Thoracic aorta (tissue), 2 donors: Measurements from ENCODE around the gene ZNF474. TPM values are rescaled to one million over a fixed set of nuclear protein-coding genes. Genes with fewer than 3 reads are reported as not detected.

Experiments
- ATAC-seq: fragments of 150-250 bp; one replicate; pipeline ENCODE4 v1.8.0; 2017; ENCODE audit warnings: low read depth; ENCODE audit not compliant: insufficient number of reproducible peaks, low FRiP score
- DNase-seq: peaks from one replicate; pipeline ENCODE4 v3.0.0-alpha.2; 2020; ENCODE audit warnings: low spot score
- H3K27ac ChIP-seq, 2 donors: fragments of 200-600 bp; sonication (generic); 1 replicate in 1 of 2; 2 replicates in 1 of 2; pipeline ENCODE4 v1.5.1; 2016; ENCODE audit warnings: mild to moderate bottlenecking in 2 of 2, moderate library complexity in 2 of 2
- H3K27me3 ChIP-seq: fragments of 200-600 bp; sonication (generic); replicated peaks from 2 replicates; pipeline ENCODE4 v1.6.0; 2016; ENCODE audit warnings: mild to moderate bottlenecking; ENCODE audit not compliant: insufficient read depth
- H3K36me3 ChIP-seq: fragments of 200-600 bp; sonication (generic); one replicate; pipeline ENCODE4 v1.5.1; 2016
- H3K4me1 ChIP-seq, 2 donors: fragments of 200-600 bp; sonication (generic); 1 replicate in 1 of 2; 2 replicates in 1 of 2; pipeline versions ENCODE4 v1.5.1 to v1.6.0; 2016; ENCODE audit warnings: low read depth in 2 of 2, mild to moderate bottlenecking in 1 of 2; ENCODE audit not compliant: control insufficient read depth in 1 of 2
- H3K4me3 ChIP-seq: fragments of 200-600 bp; sonication (generic); 2 replicates; pipeline ENCODE4 v1.5.1; 2016; ENCODE audit warnings: mild to moderate bottlenecking
- H3K9me3 ChIP-seq: fragments of 200-600 bp; sonication (generic); 2 replicates; pipeline ENCODE4 v1.5.1; 2016
- total RNA-seq, 2 donors: library from RNA; depleted of rRNA; stranded (reverse); fragments of >200 nt; gene quantifications; one replicate each; pipeline versions ENCODE4 v1.1.0 to v1.2.3, GENCODE V29; 2016
- TF ChIP-seq, protein P1 (sequence below): fragments of 200-600 bp; sonication (generic); IDR thresholded peaks from one replicate; pipeline ENCODE4 v1.5.1; 2019; ENCODE audit warnings: antibody characterized with exemption

Gene ZNF474
- total RNA-seq, 2 donors from 2014 or later: 0.27 to 0.92 TPM

GRCh38 chr5:122138356-122138755, 9.0 kb downstream of the ZNF474 start:
- DNase-seq (no peak), ATAC-seq (no peak)
- H3K9me3 ChIP-seq: no peaks in the 10 kb centered on the region
- no peaks in the 10 kb centered on the region for H3K36me3 ChIP-seq
- no peak overlapping the region for H3K4me3 ChIP-seq
- TF ChIP-seq, protein P1, sequence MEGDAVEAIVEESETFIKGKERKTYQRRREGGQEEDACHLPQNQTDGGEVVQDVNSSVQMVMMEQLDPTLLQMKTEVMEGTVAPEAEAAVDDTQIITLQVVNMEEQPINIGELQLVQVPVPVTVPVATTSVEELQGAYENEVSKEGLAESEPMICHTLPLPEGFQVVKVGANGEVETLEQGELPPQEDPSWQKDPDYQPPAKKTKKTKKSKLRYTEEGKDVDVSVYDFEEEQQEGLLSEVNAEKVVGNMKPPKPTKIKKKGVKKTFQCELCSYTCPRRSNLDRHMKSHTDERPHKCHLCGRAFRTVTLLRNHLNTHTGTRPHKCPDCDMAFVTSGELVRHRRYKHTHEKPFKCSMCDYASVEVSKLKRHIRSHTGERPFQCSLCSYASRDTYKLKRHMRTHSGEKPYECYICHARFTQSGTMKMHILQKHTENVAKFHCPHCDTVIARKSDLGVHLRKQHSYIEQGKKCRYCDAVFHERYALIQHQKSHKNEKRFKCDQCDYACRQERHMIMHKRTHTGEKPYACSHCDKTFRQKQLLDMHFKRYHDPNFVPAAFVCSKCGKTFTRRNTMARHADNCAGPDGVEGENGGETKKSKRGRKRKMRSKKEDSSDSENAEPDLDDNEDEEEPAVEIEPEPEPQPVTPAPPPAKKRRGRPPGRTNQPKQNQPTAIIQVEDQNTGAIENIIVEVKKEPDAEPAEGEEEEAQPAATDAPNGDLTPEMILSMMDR: no peak
- no peaks in the 10 kb centered on the region for H3K4me1 ChIP-seq
- H3K27ac ChIP-seq: no peak overlapping the region
- no peaks in the 10 kb centered on the region for H3K27me3 ChIP-seq

GRCh38 chr5:122140900-122141299, 11.6 kb downstream of the ZNF474 start:
- ATAC-seq: no peak
- no peak overlapping the region for H3K27ac ChIP-seq
- H3K4me1 ChIP-seq: no peaks in the 10 kb centered on the region
- H3K4me3 ChIP-seq: no peak overlapping the region
- H3K36me3 ChIP-seq: no peaks in the 10 kb centered on the region
- H3K9me3 ChIP-seq: no peaks in the 10 kb centered on the region
- TF ChIP-seq, protein P1: no peak
- no peak for DNase-seq
- H3K27me3 ChIP-seq: no peaks in the 10 kb centered on the region

GRCh38 chr5:122141751-122142150, 12.4 kb downstream of the ZNF474 start:
- TF ChIP-seq, protein P1: no peak
- no peaks in the 10 kb centered on the region for H3K9me3 ChIP-seq
- ATAC-seq (no peak), DNase-seq (no peak)
- no peaks in the 10 kb centered on the region for H3K4me1 ChIP-seq
- no peak overlapping the region for H3K27ac ChIP-seq
- no peak overlapping the region for H3K4me3 ChIP-seq
- no peaks in the 10 kb centered on the region for H3K36me3 ChIP-seq
- H3K27me3 ChIP-seq: no peaks in the 10 kb centered on the region

- ATAC-seq (no peak), DNase-seq (no peak)
- Histone ChIP-seq H3K27ac (no peak overlapping the region), H3K27me3 (no peaks in the 10 kb centered on the region), H3K4me1 (no peaks in the 10 kb centered on the region), H3K9me3 (no peaks in the 10 kb centered on the region), H3K36me3 (no peaks in the 10 kb centered on the region), H3K4me3 (no peak overlapping the region)
- TF ChIP-seq, protein P1: no peak
Measured at GRCh38 chr5:122142480-122143164, 13.3 kb downstream of the ZNF474 start.

DNA sequence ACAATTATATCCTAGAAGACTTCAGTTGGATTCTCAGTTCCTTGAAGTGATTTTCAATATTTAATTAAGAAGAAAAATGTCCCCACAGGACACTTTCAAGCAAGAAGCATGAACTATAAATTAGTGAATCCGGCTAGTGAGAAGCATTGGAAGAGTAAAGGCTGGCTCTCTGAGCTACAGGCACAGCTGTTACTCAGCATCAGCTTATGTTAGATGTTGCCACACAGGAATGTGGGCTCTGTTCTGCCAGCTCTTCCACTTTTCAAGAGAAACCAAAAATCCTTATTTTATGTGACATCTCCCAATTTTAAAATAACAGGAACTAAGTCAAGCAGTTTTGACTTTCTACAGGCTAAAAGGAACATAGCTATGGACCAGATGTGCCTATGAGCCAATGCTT, 14.9 kb downstream of the ZNF474 start:
- TF ChIP-seq, protein P1: no peak
- Histone ChIP-seq H3K9me3 (no peaks in the 10 kb centered on the region), H3K27me3 (no peaks in the 10 kb centered on the region), H3K27ac (no peak overlapping the region), H3K4me3 (no peak overlapping the region), H3K36me3 (no peaks in the 10 kb centered on the region), H3K4me1 (peaks cover 0 to under 1% of the 10 kb centered on the region in 2 donors)
- ATAC-seq: no peak
- no peak for DNase-seq
